ENCODE results near the gene AKR1A1.

DNA sequence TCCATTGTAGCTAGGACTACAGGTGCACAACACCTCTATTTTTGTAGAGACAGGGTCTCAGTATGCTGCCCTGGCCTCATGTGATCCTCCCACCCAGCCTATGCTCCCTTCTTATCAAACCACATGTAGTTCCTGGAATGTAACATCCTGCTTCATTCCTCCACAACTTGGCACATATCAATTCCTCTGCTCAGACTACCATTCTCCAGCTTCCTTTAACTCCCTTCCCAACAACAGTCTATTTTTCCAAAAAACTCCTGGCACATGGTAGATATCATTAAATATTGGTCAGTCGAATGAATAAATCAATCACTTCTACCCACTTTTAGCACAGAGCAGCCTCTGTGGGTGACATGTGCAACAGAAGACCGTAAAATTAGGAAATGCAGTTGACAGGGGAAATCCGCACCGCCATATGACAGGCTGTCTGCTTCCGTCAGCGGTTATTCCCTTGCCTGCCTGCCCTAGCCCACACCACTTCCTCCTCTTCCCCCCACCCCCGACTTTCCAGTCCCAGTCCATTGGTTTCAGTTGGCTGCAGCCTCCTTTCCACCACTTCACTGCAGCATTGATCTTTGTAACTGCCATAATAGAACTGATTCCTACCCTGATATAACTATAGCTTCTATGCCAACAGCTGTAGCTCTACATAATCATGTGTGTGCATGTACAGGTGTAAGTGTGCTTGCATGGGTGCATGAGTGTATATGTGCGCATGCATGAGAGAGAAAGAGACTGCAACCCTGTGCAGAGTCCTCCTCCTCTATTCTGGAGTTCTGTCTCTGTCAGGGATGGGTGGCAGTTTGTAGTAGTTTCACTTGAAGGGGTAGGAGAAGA lies 6.8 kb upstream of the AKR1A1 start:
- TF ChIP-seq RFX5 (IDR thresholded peaks at IDR 0.05; ENCODE audit: borderline replicate concordance, low read depth, low read length) = no peak
- no peak for TF ChIP-seq CTCF (IDR thresholded peaks at IDR 0.05; ENCODE audit: control extremely low read depth in 1 of 3, insufficient read depth in 1 of 3, low read depth in 1 of 3, low read length in 3 of 3)
- no peak for TF ChIP-seq ZNF274 (IDR thresholded peaks at IDR 0.05; ENCODE audit: borderline replicate concordance, extremely low read depth, low read length)
- TF ChIP-seq SP2 (IDR thresholded peaks at IDR 0.05; ENCODE audit: low read length) = no peak
- TF ChIP-seq EZH2 (IDR thresholded peaks at IDR 0.05; ENCODE audit: low read depth, low read length, severe bottlenecking) = no peak
- no peak for TF ChIP-seq TEAD4 (IDR thresholded peaks at IDR 0.05; ENCODE audit: low read depth, low read length)
- no peak for TF ChIP-seq USF2 (IDR thresholded peaks at IDR 0.05; ENCODE audit: low read length)
- no peak for TF ChIP-seq POLR2AphosphoS5 (IDR thresholded peaks at IDR 0.05; ENCODE audit: low read depth, low read length)
- TF ChIP-seq JUN (IDR thresholded peaks at IDR 0.05; ENCODE audit: low read depth, low read length) = no peak
- no peak for TF ChIP-seq CEBPB (IDR thresholded peaks at IDR 0.05; ENCODE audit: low read depth, low read length)
- TF ChIP-seq POLR2A (IDR thresholded peaks at IDR 0.05; ENCODE audit: control extremely low read depth in 1 of 2, low read depth in 2 of 2, low read length in 2 of 2) = no peak
- TF ChIP-seq, protein P1, sequence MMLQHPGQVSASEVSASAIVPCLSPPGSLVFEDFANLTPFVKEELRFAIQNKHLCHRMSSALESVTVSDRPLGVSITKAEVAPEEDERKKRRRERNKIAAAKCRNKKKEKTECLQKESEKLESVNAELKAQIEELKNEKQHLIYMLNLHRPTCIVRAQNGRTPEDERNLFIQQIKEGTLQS (IDR thresholded peaks at IDR 0.05; ENCODE audit: insufficient read depth, low read depth, low read length) = no peak
- TF ChIP-seq BRCA1 (IDR thresholded peaks at IDR 0.05; ENCODE audit: low read depth, low read length) = no peak
- no peak for TF ChIP-seq EP300 (IDR thresholded peaks at IDR 0.05; ENCODE audit: borderline replicate concordance in 1 of 2, low read depth in 2 of 2, low read length in 2 of 2)
